Uterine smooth muscle cell (primary cell): ENCODE measurements around the gene ZNF799. TPM values are rescaled to one million over a fixed set of nuclear protein-coding genes. Genes with fewer than 3 reads are reported as not detected.

Experiments
- total RNA-seq: library from RNA; depleted of rRNA; stranded (reverse); fragments of >200 nt; gene quantifications from 2 replicates; pipeline ENCODE4 v1.2.3, GENCODE V29; 2014

Gene ZNF799
- total RNA-seq = 2.4 and 3.4 TPM in 2 replicates

DNA sequence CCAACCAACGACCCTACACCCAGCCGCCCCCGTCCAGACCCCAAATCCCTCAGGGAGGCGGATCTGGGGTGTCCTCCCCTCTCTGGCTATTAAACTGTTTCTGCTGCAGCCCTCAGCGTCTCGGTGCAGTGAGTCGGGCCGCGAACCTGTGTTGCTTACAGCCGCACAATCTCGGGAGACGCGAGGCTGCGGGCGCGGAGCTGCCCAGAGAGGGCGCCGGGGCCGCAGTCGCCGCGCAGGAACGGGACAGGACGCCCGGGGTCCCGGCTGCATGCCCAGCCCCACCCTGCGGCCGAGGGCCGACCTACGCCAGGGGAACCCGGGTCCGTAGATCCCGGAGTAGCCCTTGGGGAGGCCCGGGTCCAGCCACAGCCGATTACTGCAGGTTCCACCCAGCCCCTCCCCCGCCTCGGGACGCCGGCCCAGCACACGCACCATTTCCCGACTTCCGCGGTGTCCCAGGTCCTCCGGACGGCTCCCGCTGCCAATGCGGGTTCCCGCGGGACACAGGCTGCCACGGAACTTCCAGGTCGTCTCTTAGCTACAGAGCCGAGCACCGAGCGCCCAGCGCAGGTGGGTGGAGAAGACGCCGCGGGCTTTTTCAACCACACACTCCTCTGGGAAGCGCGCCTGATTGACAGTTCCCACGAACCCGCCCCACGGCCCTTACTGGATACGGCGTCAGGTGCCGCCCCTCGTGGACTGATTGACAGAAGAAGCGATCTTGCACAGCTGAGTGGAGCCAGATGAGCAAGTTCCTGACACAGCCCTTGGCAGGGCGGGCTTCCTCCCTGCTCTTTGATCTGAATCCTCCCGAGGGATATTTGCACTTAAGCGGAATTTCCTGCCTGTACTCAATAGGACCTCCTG, at the start of gene ZNF799:
Gene ZNF799, minus strand, starts transcription at position 639 of the 870 bp plus-strand sequence. Its CDS starts 201 bp downstream, at position 438.

GRCh38 chr19:12440541-12441316, 39.7 kb upstream of the ZNF799 start, which contains the start of gene ZNF443:
ZNF443 (minus strand) TSS chr19:12441021; CDS start chr19:12440914, 107 bp downstream.

DNA sequence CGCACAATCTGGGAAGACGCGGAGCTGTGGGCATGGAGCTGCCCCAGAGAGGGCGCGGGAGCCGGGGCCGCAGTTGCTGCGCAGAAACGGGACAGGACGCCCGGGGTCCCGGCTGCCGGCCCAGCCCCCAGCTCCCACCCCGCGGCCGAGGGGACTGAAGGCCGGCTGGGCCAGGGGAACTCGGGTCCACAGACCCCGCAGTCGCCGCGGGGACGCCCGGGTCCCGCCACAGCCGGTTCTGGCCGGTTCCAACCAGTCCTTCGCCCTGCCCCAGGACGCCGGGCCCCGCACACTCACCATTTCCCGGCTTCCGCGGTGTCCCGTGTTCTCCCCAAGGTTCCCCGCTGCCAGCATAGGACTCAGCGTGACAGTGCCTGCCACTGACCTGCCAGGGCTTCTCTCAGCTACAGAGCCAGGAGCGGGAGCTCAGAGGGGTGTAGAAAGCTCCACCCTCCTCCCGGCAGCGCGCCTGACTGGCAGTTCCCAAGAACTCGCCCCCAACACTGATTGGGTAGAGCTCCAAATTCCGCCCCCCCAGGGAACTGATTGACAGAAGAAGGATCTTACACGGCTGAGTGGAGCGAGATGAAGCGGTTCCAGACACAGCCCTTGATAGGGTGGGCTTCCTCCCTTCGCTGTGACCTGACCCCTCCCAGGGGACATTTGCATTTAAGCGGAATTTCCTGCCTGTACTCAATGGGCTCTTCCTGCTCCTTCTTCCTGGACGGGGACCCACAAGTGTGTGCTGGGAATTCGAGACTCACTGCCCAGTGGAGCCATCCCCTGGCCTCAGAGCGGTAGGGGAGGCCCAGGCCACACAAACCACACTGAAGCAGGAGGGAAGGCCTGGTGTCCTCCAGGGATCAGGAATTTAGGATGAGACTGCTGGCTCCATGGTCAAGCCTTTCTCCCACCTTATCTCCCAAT, 35.6 kb downstream of the ZNF799 start, which contains the start of gene ZNF442:
Gene ZNF442, minus strand, starts transcription at position 448 of the 927 bp plus-strand sequence. CDS start 2,052 bp downstream, outside the sequence.

Other genes with a start within 250 kb of the ZNF799 start
- 11.2 and 14.5 TPM in 2 replicates for gene ZNF625, start 244.5 kb downstream of the ZNF799 start, total RNA-seq
- 6.2 and 7.0 TPM in 2 replicates for gene ZNF136, start 238.2 kb downstream of the ZNF799 start, total RNA-seq
- 9.8 and 11.7 TPM in 2 replicates for gene ZNF44, start 106.4 kb downstream of the ZNF799 start, total RNA-seq
- gene ZNF563, start 67.6 kb downstream of the ZNF799 start, total RNA-seq = 3.0 and 3.8 TPM in 2 replicates
- gene ZNF442, start 35.6 kb downstream of the ZNF799 start, total RNA-seq = 4.6 and 8.6 TPM in 2 replicates
- gene ZNF443, start 39.8 kb upstream of the ZNF799 start, total RNA-seq = 2.4 and 3.7 TPM in 2 replicates
- gene ZNF709, start 83.5 kb upstream of the ZNF799 start, total RNA-seq = 2.7 and 4.7 TPM in 2 replicates
- gene ZNF564, start 150.2 kb upstream of the ZNF799 start, total RNA-seq = 8.9 and 9.9 TPM in 2 replicates
- 10.9 and 11.0 TPM in 2 replicates for gene ZNF490, start 209.5 kb upstream of the ZNF799 start, total RNA-seq
- 17.2 and 17.5 TPM in 2 replicates for gene ZNF791, start 209.6 kb upstream of the ZNF799 start, total RNA-seq